Bronchial epithelial cell (primary cell): ENCODE data around the gene USH2A. TPM values are rescaled to one million over a fixed set of nuclear protein-coding genes. Genes with fewer than 3 reads are reported as not detected.

Experiments
- DNase-seq: peaks from one replicate; pipeline ENCODE4 v3.0.0-alpha.2; 2010; ENCODE audit warnings: low read depth
- FAIRE-seq: peaks from 2 replicates; lab custom pipeline; 2011; peaks lifted over from hg19 to GRCh38; lab: Jason Lieb, UNC
- H3K27me3 ChIP-seq: 2 replicates; pipeline ENCODE4 v1.5.1; 2011; ENCODE audit warnings: low read length; ENCODE audit not compliant: control insufficient read depth, insufficient read depth
- H3K36me3 ChIP-seq: 2 replicates; pipeline ENCODE4 v1.5.1; 2011; ENCODE audit warnings: low read length; ENCODE audit not compliant: control insufficient read depth, insufficient read depth
- H3K4me3 ChIP-seq: 2 replicates; pipeline ENCODE4 v1.5.1; 2011; ENCODE audit warnings: mild to moderate bottlenecking, low read depth, low read length, control low read depth
- CTCF ChIP-seq: IDR thresholded peaks from 2 replicates; pipeline ENCODE4 v1.5.1; 2011; ENCODE audit warnings: mild to moderate bottlenecking, moderate library complexity, low read length, control low read depth, inconsistent platforms; ENCODE audit not compliant: insufficient read depth, severe bottlenecking
- total RNA-seq: library from RNA; depleted of rRNA; stranded (reverse); fragments of >200 nt; gene quantifications from 2 replicates; pipeline ENCODE4 v1.2.1, GENCODE V29; 2014

Gene USH2A
- total RNA-seq, 1 donor from 2014 or later, result not detected

GRCh38 chr1:215986401-215986800, 436.8 kb downstream of the USH2A start:
- no peak overlapping the region for H3K4me3 ChIP-seq
- DNase-seq, result no peak
- FAIRE-seq, result no peak
- TF ChIP-seq CTCF, result no peak
- no peaks in the 10 kb centered on the region for H3K27me3 ChIP-seq
- H3K36me3 ChIP-seq, result no peaks in the 10 kb centered on the region

GRCh38 chr1:215983680-215984079, 439.6 kb downstream of the USH2A start:
- Histone ChIP-seq H3K4me3 (no peak overlapping the region), H3K27me3 (no peaks in the 10 kb centered on the region), H3K36me3 (no peaks in the 10 kb centered on the region)
- DNase-seq (no peak), FAIRE-seq (no peak)
- TF ChIP-seq CTCF, result no peak

GRCh38 chr1:215971793-215972441, 451.3 kb downstream of the USH2A start:
- no peak for DNase-seq
- FAIRE-seq, result peak; percentile 18

GRCh38 chr1:215970406-215970805, 452.8 kb downstream of the USH2A start:
- H3K27me3 ChIP-seq, result no peaks in the 10 kb centered on the region
- TF ChIP-seq CTCF, result no peak
- FAIRE-seq (no peak), DNase-seq (no peak)
- H3K4me3 ChIP-seq, result no peak overlapping the region
- no peaks in the 10 kb centered on the region for H3K36me3 ChIP-seq

More at GRCh38 chr1:215971793-215972441, 451.3 kb downstream of the USH2A start:
- Histone ChIP-seq H3K36me3 (no peaks in the 10 kb centered on the region), H3K27me3 (no peaks in the 10 kb centered on the region), H3K4me3 (no peak overlapping the region)
- no peak for TF ChIP-seq CTCF

- FAIRE-seq (no peak), DNase-seq (no peak)
- no peaks in the 10 kb centered on the region for H3K27me3 ChIP-seq
- no peaks in the 10 kb centered on the region for H3K36me3 ChIP-seq
- TF ChIP-seq CTCF, result no peak
- H3K4me3 ChIP-seq, result no peak overlapping the region
Observed at GRCh38 chr1:215963621-215964020, 459.6 kb downstream of the USH2A start.

- FAIRE-seq (no peak), DNase-seq (no peak)
- TF ChIP-seq CTCF, result no peak
- Histone ChIP-seq H3K27me3 (no peaks in the 10 kb centered on the region), H3K36me3 (no peaks in the 10 kb centered on the region), H3K4me3 (no peak overlapping the region)
Observed at GRCh38 chr1:215963040-215963439, 460.2 kb downstream of the USH2A start.
